ENCODE measurements around the gene CSAG2.
"Not testable (repeated sequence)": the region's sequence is repeated elsewhere in the genome, so short reads cannot be mapped to it uniquely, and the experiment has no call there.

The CSAG2 gene

DNA sequence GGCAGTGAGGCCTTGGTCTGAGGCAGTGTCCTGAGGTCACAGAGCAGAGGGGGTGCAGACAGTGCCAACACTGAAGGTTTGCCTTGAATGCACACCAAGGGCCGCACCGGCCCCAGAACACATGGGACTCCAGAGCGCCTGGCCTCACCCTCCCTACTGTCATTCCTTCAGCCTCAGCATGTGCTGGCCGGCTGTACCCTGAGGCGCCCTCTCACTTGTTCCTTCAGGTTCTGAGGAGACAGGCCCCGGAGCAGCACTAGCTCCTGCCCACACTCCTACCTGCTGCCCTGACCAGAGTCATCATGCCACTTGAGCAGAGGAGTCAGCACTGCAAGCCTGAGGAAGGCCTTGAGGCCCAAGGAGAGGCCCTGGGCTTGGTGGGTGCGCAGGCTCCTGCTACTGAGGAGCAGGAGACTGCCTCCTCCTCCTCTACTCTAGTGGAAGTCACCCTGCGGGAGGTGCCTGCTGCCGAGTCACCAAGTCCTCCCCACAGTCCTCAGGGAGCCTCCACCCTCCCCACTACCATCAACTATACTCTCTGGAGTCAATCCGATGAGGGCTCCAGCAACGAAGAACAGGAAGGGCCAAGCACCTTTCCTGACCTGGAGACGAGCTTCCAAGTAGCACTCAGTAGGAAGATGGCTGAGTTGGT, 26.9 kb upstream of the CSAG2 start:
- no peak overlapping the region for H2AFZ ChIP-seq (ENCODE audit: low read depth, low read length, severe bottlenecking)
- H3K4me2 ChIP-seq (ENCODE audit: low read depth, low read length, poor library complexity, severe bottlenecking), result no peak overlapping the region
- no peaks in the 10 kb centered on the region for H3K36me3 ChIP-seq (ENCODE audit: low read length)
- no peak overlapping the region for H3K27ac ChIP-seq (ENCODE audit: low read depth, low read length)
- H4K20me1 ChIP-seq (ENCODE audit: low read depth, low read length), result no peaks in the 10 kb centered on the region
- no peaks in the 10 kb centered on the region for H3K79me2 ChIP-seq (ENCODE audit: insufficient read depth, low read length)
- TF ChIP-seq, protein P1, sequence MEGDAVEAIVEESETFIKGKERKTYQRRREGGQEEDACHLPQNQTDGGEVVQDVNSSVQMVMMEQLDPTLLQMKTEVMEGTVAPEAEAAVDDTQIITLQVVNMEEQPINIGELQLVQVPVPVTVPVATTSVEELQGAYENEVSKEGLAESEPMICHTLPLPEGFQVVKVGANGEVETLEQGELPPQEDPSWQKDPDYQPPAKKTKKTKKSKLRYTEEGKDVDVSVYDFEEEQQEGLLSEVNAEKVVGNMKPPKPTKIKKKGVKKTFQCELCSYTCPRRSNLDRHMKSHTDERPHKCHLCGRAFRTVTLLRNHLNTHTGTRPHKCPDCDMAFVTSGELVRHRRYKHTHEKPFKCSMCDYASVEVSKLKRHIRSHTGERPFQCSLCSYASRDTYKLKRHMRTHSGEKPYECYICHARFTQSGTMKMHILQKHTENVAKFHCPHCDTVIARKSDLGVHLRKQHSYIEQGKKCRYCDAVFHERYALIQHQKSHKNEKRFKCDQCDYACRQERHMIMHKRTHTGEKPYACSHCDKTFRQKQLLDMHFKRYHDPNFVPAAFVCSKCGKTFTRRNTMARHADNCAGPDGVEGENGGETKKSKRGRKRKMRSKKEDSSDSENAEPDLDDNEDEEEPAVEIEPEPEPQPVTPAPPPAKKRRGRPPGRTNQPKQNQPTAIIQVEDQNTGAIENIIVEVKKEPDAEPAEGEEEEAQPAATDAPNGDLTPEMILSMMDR (IDR thresholded peaks at IDR 0.05; ENCODE audit: insufficient read depth, low read length, poor library complexity, severe bottlenecking), result no peak
- no peak for TF ChIP-seq EZH2phosphoT487 (conservative IDR thresholded peaks at IDR 0.05; ENCODE audit: low read length)
- no peak overlapping the region for H3K4me3 ChIP-seq (ENCODE audit: insufficient read depth, low read length, poor library complexity, severe bottlenecking)
- H3K9me2 ChIP-seq (replicated peaks; ENCODE audit: insufficient read depth, low read length), result no peaks in the 10 kb centered on the region
- H3K9ac ChIP-seq (ENCODE audit: low read length), result no peak overlapping the region
- no peaks in the 10 kb centered on the region for H3K27me3 ChIP-seq (ENCODE audit: low read length)
- no peaks in the 10 kb centered on the region for H3K9me3 ChIP-seq (ENCODE audit: insufficient read depth, low read length)
- H3F3A ChIP-seq (ENCODE audit: insufficient read depth), result no peaks in the 10 kb centered on the region

DNA sequence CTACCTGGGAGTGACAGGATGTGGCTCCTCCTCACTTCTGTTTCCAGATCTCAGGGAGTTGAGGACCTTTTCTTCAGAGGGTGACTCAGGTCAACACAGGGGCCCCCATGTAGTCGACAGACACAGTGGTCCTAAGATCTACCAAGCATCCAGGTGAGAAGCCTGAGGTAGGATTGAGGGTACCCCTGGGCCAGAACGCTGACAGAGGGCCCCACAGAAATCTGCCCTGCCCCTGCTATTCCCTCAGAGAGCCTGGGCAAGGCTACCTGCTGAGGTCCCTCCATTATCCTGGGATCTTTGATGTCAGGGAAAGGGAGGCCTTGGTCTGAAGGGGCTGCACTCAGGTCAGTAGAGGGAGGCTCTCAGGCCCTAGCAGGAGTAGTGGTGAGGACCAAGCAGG, 26.0 kb upstream of the CSAG2 start:
- Histone ChIP-seq H3F3A (ENCODE audit: insufficient read depth) (no peaks in the 10 kb centered on the region), H3K27ac (ENCODE audit: low read depth, low read length) (no peak overlapping the region), H3K36me3 (ENCODE audit: low read length) (no peaks in the 10 kb centered on the region), H2AFZ (ENCODE audit: low read depth, low read length, severe bottlenecking) (no peak overlapping the region), H3K79me2 (ENCODE audit: insufficient read depth, low read length) (no peaks in the 10 kb centered on the region), H3K9ac (ENCODE audit: low read length) (no peak overlapping the region), H3K4me3 (ENCODE audit: insufficient read depth, low read length, poor library complexity, severe bottlenecking) (no peak overlapping the region), H3K9me2 (replicated peaks; ENCODE audit: insufficient read depth, low read length) (no peaks in the 10 kb centered on the region), H3K27me3 (ENCODE audit: low read length) (no peaks in the 10 kb centered on the region), H3K4me2 (ENCODE audit: low read depth, low read length, poor library complexity, severe bottlenecking) (no peak overlapping the region), H3K9me3 (ENCODE audit: insufficient read depth, low read length) (no peaks in the 10 kb centered on the region), H4K20me1 (ENCODE audit: low read depth, low read length) (no peaks in the 10 kb centered on the region)
- TF ChIP-seq, protein P1 (IDR thresholded peaks at IDR 0.05; ENCODE audit: insufficient read depth, low read length, poor library complexity, severe bottlenecking), result no peak
- TF ChIP-seq EZH2phosphoT487 (conservative IDR thresholded peaks at IDR 0.05; ENCODE audit: low read length), result no peak

DNA sequence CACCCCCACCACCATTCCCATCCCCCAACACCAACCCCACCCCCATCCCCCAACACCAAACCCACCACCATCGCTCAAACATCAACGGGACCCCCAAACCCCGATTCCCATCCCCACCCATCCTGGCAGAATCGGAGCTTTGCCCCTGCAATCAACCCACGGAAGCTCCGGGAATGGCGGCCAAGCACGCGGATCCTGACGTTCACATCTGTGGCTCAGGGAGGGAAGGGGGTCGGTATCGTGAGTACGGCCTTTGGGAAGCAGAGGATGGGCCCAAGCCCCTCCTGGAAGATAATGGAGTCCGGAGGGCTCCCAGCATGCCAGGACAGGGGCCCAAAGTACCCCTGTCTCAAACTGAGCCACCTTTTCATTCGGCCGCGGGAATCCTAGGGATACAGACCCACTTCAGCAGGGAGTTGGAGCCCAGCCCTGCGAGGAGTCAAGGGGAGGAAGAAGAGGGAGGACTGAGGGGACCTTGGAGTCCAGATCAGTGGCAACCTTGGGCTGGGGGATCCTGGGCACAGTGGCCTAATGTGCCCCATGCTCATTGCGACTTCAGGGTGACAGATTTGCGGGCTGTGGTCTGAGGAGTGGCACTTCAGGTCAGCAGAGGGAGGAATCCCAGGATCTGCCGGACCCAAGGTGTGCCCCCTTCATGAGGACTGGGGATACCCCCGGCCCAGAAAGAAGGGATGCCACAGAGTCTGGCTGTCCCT, 25.2 kb upstream of the CSAG2 start:
- H3F3A ChIP-seq (ENCODE audit: insufficient read depth); H3K4me2 ChIP-seq (ENCODE audit: low read depth, low read length, poor library complexity, severe bottlenecking); H3K79me2 ChIP-seq (ENCODE audit: insufficient read depth, low read length); H3K9me2 ChIP-seq (replicated peaks; ENCODE audit: insufficient read depth, low read length); H3K36me3 ChIP-seq (ENCODE audit: low read length); H2AFZ ChIP-seq (ENCODE audit: low read depth, low read length, severe bottlenecking); H3K9me3 ChIP-seq (ENCODE audit: insufficient read depth, low read length); H3K27me3 ChIP-seq (ENCODE audit: low read length); H4K20me1 ChIP-seq (ENCODE audit: low read depth, low read length); H3K4me3 ChIP-seq (ENCODE audit: insufficient read depth, low read length, poor library complexity, severe bottlenecking); H3K9ac ChIP-seq (ENCODE audit: low read length); H3K27ac ChIP-seq (ENCODE audit: low read depth, low read length): not testable (repeated sequence)

DNA sequence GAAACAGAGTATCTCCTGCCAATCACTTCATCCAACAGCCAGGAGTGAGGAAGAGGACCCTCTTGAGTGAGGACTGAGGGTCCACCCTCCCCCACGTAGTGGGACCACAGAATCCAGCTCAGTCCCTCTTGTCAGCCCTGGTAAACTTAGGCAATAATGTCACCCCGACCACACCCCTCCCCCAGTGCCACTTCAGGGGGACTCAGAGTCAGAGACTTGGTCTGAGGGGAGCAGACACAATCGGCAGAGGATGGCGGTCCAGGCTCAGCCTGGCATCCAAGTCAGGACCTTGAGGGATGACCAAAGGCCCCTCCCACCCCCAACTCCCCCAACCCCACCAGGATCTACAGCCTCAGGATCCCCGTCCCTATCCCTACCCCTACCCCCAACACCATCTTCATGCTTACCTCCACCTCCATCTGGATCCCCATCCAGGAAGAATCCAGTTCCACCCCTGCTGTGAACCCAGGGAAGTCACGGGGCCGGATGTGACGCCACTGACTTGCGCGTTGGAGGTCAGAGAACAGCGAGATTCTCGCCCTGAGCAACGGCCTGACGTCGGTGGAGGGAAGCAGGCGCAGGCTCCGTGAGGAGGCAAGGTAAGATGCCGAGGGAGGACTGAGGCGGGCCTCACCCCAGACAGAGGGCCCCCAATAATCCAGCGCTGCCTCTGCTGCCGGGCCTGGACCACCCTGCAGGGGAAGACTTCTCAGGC, 24.3 kb upstream of the CSAG2 start, which contains the start of the genes CSAG1 and MAGEA12:
Gene CSAG1 (minus strand): TSS at position 461 of the 715 bp plus-strand sequence. CDS start 1,261 bp downstream, outside the sequence.
Gene MAGEA12 (plus strand): TSS at position 497 of the 715 bp plus-strand sequence. CDS start 2,405 bp downstream, outside the sequence.
- Histone ChIP-seq H4K20me1 (ENCODE audit: low read depth, low read length) (no peaks in the 10 kb centered on the region), H3K9ac (ENCODE audit: low read length) (no peak within 1 kb of the TSS), H3K79me2 (ENCODE audit: insufficient read depth, low read length) (no peaks in the 10 kb centered on the region), H3K4me3 (ENCODE audit: insufficient read depth, low read length, poor library complexity, severe bottlenecking) (no peak within 1 kb of the TSS), H3K9me2 (replicated peaks; ENCODE audit: insufficient read depth, low read length) (no peaks in the 10 kb centered on the region), H3K9me3 (ENCODE audit: insufficient read depth, low read length) (no peaks in the 10 kb centered on the region), H3K27ac (ENCODE audit: low read depth, low read length) (no peak within 1 kb of the TSS), H3F3A (ENCODE audit: insufficient read depth) (no peaks in the 10 kb centered on the region), H3K27me3 (ENCODE audit: low read length) (no peaks in the 10 kb centered on the region), H2AFZ (ENCODE audit: low read depth, low read length, severe bottlenecking) (no peak within 1 kb of the TSS), H3K4me2 (ENCODE audit: low read depth, low read length, poor library complexity, severe bottlenecking) (no peak within 1 kb of the TSS), H3K36me3 (ENCODE audit: low read length) (no peaks in the 10 kb centered on the region)
- TF ChIP-seq EZH2phosphoT487 (conservative IDR thresholded peaks at IDR 0.05; ENCODE audit: low read length), result no peak
- TF ChIP-seq, protein P1 (IDR thresholded peaks at IDR 0.05; ENCODE audit: insufficient read depth, low read length, poor library complexity, severe bottlenecking), result no peak

Data from SU-DHL-6 (cell line).